ENCODE data around the gene SYT1.
"Not testable (repeated sequence)": the region's sequence is repeated elsewhere in the genome, so short reads cannot be mapped to it uniquely, and the experiment has no call there.

The SYT1 gene

GRCh38 chr12:79156846-79157463 lies 292.4 kb downstream of the SYT1 start:
- DNase-seq, result no peak

- no peak for DNase-seq
Observed at GRCh38 chr12:79161249-79161934, 296.8 kb downstream of the SYT1 start.

GRCh38 chr12:79162147-79162772 lies 297.7 kb downstream of the SYT1 start:
- no peak for DNase-seq

- no peak for DNase-seq
Observed at GRCh38 chr12:79162948-79163347, 298.4 kb downstream of the SYT1 start.

GRCh38 chr12:79164890-79165289 lies 300.3 kb downstream of the SYT1 start:
- no peak for DNase-seq

- DNase-seq, result no peak
Observed at GRCh38 chr12:79168687-79169086, 304.1 kb downstream of the SYT1 start.

- no peak for DNase-seq
Observed at GRCh38 chr12:79174626-79175025, 310.1 kb downstream of the SYT1 start.

- DNase-seq, result no peak
Observed at GRCh38 chr12:79183003-79183402, 318.4 kb downstream of the SYT1 start.

- DNase-seq, result no peak
Observed at GRCh38 chr12:79183926-79184325, 319.4 kb downstream of the SYT1 start.

- DNase-seq, result no peak
Observed at GRCh38 chr12:79186506-79186905, 321.9 kb downstream of the SYT1 start.

- DNase-seq, result no peak
Observed at GRCh38 chr12:79187032-79187431, 322.5 kb downstream of the SYT1 start.

GRCh38 chr12:79191391-79191790 lies 326.8 kb downstream of the SYT1 start:
- no peak for DNase-seq

GRCh38 chr12:79194595-79194994 lies 330.0 kb downstream of the SYT1 start:
- no peak for DNase-seq

- DNase-seq, result no peak
Observed at GRCh38 chr12:79199166-79199565, 334.6 kb downstream of the SYT1 start.

GRCh38 chr12:79200176-79200575 lies 335.6 kb downstream of the SYT1 start:
- DNase-seq, result no peak

- no peak for DNase-seq
Observed at GRCh38 chr12:79203058-79203647, 338.6 kb downstream of the SYT1 start.

GRCh38 chr12:79206871-79207270 lies 342.3 kb downstream of the SYT1 start:
- DNase-seq, result no peak

GRCh38 chr12:79210403-79210802 lies 345.8 kb downstream of the SYT1 start:
- DNase-seq, result not testable (repeated sequence)

GRCh38 chr12:79217306-79217705 lies 352.7 kb downstream of the SYT1 start:
- no peak for DNase-seq

- DNase-seq, result no peak
Observed at GRCh38 chr12:79223210-79223609, 358.6 kb downstream of the SYT1 start.

GRCh38 chr12:79223761-79224160 lies 359.2 kb downstream of the SYT1 start:
- DNase-seq, result no peak

- DNase-seq, result no peak
Observed at GRCh38 chr12:79227091-79227490, 362.5 kb downstream of the SYT1 start.

- no peak for DNase-seq
Observed at GRCh38 chr12:79227646-79228045, 363.1 kb downstream of the SYT1 start.

GRCh38 chr12:79233341-79233781 lies 368.8 kb downstream of the SYT1 start:
- DNase-seq, result no peak

All from NCI-H1694 (cell line).